Activated T-cell treated with anti-CD3 and anti-CD28 coated beads for 24 hours (primary cell): ENCODE results near the gene CTIF.

Experiments used
- DNase-seq: peaks from one replicate; pipeline ENCODE4 v3.0.0-alpha.2; 2020; ENCODE audit warnings: low read depth

CTIF gene

DNA sequence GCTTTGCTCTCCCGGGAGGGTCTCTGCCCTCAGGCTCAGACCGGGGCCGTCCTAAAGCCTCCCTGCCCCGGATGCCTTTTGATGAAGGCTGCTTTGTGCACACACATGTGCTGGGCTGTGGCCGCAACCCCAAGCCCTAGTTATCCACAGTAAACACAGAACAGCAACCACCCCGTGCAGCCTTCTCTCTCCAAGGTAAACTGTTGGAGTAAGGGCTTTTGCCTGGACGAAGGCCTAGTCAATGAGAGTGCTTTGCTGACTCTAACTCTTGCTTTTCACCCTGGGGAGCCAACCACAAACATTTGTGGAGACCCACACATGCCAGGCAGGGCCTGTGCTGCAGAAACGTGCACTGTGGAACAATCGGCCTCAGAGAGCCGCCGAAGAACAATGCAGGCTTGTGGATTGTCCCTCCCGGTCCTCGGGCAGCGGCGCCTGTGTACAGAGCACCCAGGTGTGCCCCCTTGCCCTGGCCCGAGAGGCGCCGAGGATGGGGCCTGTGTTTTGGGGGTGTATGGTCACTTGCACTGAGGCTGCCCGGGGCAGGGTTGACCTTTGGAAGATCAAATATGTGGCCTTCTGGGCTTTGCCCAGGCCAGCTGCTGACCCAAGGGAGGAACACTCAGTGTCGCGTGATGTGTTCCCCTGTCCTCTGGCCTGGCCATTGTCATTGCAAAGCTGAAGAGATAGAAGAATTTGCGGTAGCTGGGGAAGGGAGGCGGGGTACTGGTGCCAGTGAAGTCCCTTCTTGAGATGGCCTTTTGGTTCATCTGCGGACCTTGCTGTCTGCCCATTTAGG lies 37.0 kb downstream of the CTIF start:
- no peak for DNase-seq

DNA sequence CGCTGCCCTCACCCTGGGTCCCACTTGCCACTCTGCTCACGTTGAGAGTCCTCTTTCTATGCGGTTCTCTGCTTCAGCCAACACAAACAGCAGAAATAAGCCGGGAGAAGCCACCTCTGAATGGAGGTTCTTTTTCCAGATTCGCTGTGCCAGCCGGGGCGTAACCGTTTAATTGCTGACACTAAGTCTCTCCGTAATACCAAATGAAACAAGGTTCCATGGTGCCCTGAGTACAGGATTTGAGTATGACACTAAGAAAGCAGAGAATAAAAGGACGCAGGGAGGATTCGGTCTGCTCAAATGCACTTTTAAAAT lies 37.6 kb downstream of the CTIF start:
- no peak for DNase-seq

GRCh38 chr18:48577478-48578190 lies 38.8 kb downstream of the CTIF start:
- DNase-seq: no peak

DNA sequence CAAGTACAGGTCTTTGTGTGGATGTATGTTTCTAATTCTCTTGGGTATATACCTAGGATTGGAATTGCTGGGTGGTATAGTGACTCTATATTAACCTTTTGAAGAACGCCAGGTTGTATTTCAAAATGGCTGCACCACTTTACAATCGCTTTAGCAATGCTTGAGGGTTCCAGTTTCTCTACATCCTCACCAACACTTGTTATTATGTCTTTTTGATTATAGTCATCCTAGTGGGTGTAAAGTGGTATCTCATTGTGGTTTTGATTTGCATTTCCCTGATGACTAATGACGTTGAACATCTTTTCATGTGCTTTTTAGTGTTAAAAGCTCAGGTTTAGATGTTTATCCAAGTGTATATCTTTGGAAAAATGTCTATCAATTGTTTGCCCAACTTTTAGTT lies 39.5 kb downstream of the CTIF start:
- DNase-seq: no peak

DNA sequence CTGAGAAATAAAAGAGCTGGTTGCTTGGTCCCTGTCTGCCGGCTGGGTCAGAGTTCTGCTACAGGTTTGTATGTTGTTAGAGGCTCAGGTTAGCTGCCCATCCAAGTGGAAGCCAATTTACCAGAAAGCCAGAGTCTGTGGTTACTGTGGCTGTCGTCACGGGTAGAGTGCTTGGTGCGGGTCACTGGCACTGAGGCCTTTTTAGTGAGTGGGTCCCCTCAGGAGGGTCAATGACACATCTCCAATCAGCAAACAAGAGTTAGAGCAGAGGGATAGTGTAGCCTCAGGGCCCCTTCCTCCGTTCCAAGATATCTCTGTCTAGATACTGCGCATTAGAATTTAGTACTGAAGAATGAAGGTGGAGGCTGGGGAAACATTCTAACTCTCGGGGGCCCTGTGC lies 41.2 kb downstream of the CTIF start:
- no peak for DNase-seq

DNA sequence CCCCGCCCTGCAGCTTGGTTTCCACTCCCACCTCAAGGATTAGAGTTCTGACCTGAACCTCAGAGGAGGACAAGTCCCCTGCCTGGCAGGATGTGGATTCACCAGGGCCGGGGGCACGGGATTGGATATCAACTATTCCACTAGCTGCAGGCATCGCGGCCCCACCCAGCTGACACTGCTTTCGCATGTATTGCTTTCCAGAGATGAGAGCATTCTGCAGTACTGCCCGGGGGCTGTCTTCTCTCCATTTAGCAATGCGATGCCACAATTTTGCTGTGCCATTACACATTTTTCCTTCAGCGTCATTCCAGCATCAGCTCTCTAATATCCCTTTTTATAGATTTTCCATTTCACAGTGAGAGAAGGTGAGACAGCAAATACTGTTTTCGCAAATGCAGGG lies 42.0 kb downstream of the CTIF start:
- DNase-seq: no peak

DNA sequence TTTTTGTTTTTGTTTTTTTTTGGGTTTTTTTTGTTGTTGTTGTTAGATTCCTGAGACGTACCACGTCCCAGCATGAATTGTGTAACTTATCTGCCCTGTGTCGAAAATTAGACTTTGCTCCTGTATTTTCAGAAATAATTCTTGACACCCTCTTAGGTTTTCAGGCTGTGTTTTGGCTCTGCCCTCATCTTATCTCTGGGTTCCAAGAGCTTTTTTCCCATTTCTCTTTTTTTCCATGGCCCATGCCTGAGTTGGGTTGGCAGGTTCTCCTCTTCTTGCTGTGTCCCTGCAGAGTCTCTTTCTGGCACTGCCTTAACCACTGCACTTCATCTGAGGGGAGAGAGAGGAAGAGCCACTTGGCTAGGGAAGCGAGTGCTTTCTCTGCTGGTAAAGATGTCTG lies 42.4 kb downstream of the CTIF start:
- DNase-seq: no peak

DNA sequence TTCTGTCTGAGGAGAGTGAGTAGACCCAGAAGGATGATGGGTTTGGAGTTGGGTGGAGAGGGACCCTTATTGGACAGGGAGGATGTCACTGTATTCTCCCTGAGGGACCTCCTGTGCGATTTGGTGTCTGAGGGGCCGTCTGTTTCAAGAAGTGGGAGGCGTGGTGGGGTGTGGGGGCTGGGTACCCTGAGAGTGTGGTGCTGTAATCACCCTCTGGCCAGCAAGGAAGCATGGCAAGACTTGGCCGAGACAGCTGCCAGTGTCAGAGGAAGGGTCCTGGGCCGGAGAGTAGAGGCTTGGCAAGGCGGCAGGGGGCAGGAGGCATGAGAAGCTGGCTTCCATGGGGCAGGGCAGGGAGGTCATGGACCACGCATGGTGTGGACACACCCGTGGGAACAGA lies 43.1 kb downstream of the CTIF start:
- no peak for DNase-seq

DNA sequence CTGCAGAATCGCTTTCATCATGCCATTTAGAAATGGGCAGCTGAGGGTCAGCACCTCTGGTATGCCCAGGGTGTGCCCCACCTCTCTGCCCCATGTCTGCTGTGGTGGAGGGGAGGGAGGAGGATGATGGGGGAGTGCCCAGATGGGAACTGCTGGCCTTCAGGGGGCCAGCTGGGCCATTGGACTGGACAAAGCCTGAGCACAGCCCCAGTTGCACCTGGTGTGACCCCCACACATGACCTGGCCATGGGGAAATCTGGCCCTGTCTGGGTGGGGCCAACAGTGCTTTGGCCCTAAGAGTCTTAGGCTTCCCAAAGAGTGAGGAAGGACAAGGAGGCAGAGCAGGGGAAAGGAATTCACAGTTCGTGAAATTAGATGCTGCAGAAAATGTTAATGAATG lies 44.1 kb downstream of the CTIF start:
- no peak for DNase-seq

DNA sequence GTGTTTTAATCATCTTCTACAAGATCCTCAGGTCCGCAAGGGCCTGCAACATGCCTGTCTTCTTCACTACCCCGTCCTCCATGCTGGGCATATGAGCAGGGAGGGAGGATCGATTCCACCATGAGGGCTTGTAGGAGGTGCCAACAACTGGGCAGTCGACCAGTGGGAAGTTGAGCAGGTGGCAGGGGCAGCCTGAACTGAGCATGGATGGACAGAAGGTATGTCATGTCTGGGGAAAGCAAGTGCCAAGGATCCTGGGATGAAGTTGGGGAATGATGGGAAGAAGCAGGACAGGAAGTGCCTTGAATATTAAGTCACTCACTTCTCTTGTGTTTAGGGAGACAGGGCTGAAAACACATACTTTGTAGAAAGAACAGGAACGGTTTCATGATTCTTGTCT lies 44.7 kb downstream of the CTIF start:
- DNase-seq: no peak

DNA sequence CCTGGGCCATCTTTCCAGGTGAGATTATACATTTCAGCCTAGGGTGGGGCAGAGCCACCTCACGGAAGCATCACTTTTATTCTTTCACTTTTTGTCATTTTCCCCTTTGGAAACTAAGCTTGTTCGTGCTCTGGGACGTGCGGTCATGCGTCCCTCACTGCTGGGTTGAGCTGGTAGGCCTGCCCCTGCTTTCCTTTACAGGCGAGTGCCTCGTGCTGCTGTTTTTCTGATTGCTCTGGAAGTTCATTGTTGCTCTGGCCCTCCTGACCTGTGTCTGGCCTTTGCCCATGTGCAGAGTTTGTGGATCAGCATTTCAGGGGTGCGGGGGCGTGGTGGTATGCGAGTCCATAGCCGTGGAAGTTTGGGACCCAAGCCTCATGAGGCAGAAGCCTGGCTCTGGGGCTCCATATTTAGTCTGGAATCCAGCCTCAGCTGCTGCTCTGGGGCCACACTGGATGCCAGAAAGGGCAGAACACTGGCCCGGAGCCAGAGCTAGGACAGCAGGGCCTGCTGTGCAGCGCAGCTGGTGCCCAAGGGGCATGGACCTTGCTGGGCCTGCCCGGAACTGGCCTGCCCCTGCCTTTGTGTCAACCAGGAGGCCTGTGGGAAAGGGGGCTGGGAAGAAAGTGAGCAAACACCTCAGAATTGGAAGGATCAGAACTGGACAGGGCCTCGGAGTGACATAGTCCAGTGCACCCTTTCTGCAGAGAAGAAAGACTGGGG lies 51.1 kb downstream of the CTIF start:
- DNase-seq: no peak

DNA sequence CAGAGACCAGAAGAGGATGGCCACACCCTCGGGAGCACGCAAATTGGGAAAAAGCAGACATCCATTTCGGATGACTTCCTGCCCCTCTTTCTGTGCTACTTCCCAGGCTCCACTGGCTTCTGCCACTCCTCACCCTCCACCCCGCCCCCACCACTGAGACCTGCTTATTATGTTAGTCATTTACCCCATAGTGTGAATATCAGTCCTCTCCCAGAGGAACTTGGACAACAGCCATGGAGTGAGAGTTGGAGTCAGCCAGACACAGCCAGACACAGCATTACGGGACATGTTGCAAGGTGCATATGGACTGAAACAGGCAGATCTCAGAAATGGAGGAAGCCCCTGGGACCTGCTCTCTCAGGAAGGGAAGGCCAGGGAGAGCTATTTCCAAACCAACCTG lies 51.8 kb downstream of the CTIF start:
- no peak for DNase-seq

GRCh38 chr18:48592540-48593171 lies 53.8 kb downstream of the CTIF start:
- DNase-seq: no peak

- DNase-seq: no peak
Measured at GRCh38 chr18:48594471-48595094, 55.8 kb downstream of the CTIF start.

- no peak for DNase-seq
Measured at GRCh38 chr18:48595703-48596218, 56.9 kb downstream of the CTIF start.

DNA sequence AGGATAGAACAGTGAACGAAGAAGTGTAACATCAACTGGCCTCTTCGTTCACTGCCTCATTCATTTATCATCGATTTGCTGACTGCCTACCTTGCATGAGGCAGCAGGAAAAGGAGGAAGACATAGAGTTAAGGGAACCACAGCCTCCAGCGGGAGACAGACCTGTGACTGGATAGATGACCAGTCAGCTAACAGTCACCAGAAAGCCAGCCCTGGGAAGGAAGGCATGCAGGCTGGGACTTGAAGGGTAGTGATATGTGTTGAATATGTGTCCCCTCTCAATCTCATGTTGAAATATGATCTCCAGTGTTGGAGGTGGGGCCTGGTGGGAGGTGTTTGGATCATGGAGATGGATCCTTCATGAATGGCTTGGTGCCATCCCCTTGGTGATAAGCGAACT lies 58.3 kb downstream of the CTIF start:
- DNase-seq: no peak

GRCh38 chr18:48597671-48598070 lies 58.8 kb downstream of the CTIF start:
- DNase-seq: no peak

- no peak for DNase-seq
Measured at GRCh38 chr18:48599391-48599790, 60.6 kb downstream of the CTIF start.

DNA sequence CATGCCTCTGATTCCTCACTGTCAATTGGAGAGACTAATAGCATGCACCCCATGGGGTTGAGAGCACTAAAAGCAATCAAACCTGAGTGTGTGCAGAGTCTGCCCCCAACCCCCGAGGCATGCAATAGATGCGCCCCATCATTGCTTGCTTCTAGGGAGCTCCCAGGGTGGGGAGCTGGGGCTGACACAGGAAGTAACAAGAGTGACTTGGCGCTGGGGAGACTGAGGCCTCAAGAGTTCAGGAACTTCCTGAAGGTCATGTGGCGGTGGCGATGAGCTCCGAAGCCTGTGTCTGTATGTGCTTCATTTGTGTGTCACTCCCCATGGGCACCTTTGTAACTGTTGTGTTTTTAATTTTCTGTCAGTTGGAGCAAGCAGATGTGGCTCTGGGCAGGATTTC lies 61.2 kb downstream of the CTIF start:
- no peak for DNase-seq

- no peak for DNase-seq
Measured at GRCh38 chr18:48600456-48601090, 61.7 kb downstream of the CTIF start.

DNA sequence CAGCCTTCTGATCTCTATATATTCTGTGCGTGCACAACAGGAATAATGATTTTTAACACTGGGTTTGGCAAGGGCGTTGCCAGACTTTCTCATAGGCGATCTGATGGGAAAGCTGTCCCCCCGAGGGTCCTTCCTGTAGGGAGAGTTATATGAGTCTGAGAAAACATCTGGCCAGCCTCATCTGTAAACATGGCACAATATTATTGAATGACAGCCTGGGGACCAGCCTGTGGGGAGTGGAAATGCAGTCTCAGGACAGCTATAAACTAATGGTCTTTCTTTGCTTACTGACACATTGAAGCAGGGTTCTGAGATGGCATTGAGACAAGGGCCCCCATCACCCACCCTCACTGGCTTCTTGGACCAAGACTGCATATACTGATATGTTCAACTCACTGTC lies 62.5 kb downstream of the CTIF start:
- DNase-seq: no peak
